Activated CD4-positive, alpha-beta memory T cell treated with anti-CD3 and anti-CD28 coated beads for 36 hours (primary cell): ENCODE measurements around the gene RPTOR. TPM values are rescaled to one million over a fixed set of nuclear protein-coding genes. Genes with fewer than 3 reads are reported as not detected.
"Not testable (repeated sequence)": the region's sequence is repeated elsewhere in the genome, so short reads cannot be mapped to it uniquely, and the experiment has no call there.

ENCODE experiments used
- CTCF ChIA-PET: fragments of 350-600 bp; sonication (Branson Sonifier 250); formaldehyde crosslinking; loops from one replicate; lab custom pipeline; 2021; ENCODE audit warnings: antibody characterized with exemption, inconsistent platforms; lab: Charles Lee
- POLR2A ChIA-PET: fragments of 350-600 bp; sonication (Branson Sonifier 250); formaldehyde crosslinking; loops from one replicate; lab custom pipeline; 2021; ENCODE audit warnings: antibody characterized with exemption; lab: Charles Lee
- DNase-seq: peaks from one replicate; pipeline ENCODE4 v3.0.0-alpha.2; 2020
- H3K27ac Mint-ChIP-seq: one replicate; pipeline ENCODE4 v1.8.0; 2021; ENCODE audit warnings: mixed read lengths
- H3K27me3 Mint-ChIP-seq: one replicate; pipeline ENCODE4 v1.8.0; 2021; ENCODE audit warnings: mixed read lengths
- H3K36me3 Mint-ChIP-seq: one replicate; pipeline ENCODE4 v1.8.0; 2021; ENCODE audit warnings: mixed read lengths
- H3K4me1 Mint-ChIP-seq: one replicate; pipeline ENCODE4 v1.8.0; 2021; ENCODE audit warnings: low read depth, mixed read lengths
- H3K4me3 Mint-ChIP-seq: one replicate; pipeline ENCODE4 v1.8.0; 2021; ENCODE audit warnings: mild to moderate bottlenecking, mixed read lengths
- H3K9me3 Mint-ChIP-seq: one replicate; pipeline ENCODE4 v1.8.0; 2021; ENCODE audit warnings: mixed read lengths
- intact Hi-C: fragments of 100-400 bp; cut with micrococcal nuclease; formaldehyde crosslinking; loops from one replicate; pipeline ENCODE4 v1.15.1; 2023
- total RNA-seq, 2 experiments: library from RNA; stranded (reverse); gene quantifications; one replicate each; pipeline ENCODE4 v1.2.3, GENCODE V29; 2021

RPTOR gene
- total RNA-seq, 2 experiments from 2014 or later, result 41.5 to 47.9 TPM

- Mint-ChIP-seq H3K4me3 (no peak overlapping the region), H3K27ac (no peak overlapping the region), H3K9me3 (no peaks in the 10 kb centered on the region), H3K4me1 (no peaks in the 10 kb centered on the region), H3K36me3 (no peaks in the 10 kb centered on the region), H3K27me3 (peaks cover 8% of the 10 kb centered on the region)
- DNase-seq, result no peak
- intact Hi-C loops, result no loop called here
- ChIA-PET POLR2A (no interaction called here), CTCF (interaction anchor here (1.2 kb wide), 1 partner anchor 71 kb away, joined by 4 read pairs; no protein-coding TSS in a partner anchor)
Measured at GRCh38 chr17:80504686-80505413, 39.8 kb upstream of the RPTOR start.

- H3K4me1 Mint-ChIP-seq, DNase-seq, H3K36me3 Mint-ChIP-seq, H3K27me3 Mint-ChIP-seq, H3K9me3 Mint-ChIP-seq, H3K27ac Mint-ChIP-seq, H3K4me3 Mint-ChIP-seq, intact Hi-C loops: not testable (repeated sequence)
- CTCF ChIA-PET, result interaction anchor here (0.9 kb wide), 1 partner anchor 80 kb away, joined by 3 read pairs; no protein-coding TSS in a partner anchor
- POLR2A ChIA-PET, result interaction anchor here (0.7 kb wide), 1 partner anchor 816 kb away, joined by 5 read pairs; no protein-coding TSS in a partner anchor
Measured at GRCh38 chr17:80507177-80507576, 37.5 kb upstream of the RPTOR start.

GRCh38 chr17:80507965-80508364 is 36.7 kb upstream of the RPTOR start:
- Mint-ChIP-seq H3K9me3 (no peaks in the 10 kb centered on the region), H3K27ac (no peak overlapping the region), H3K4me3 (no peak overlapping the region), H3K36me3 (no peaks in the 10 kb centered on the region), H3K27me3 (peaks cover 10% of the 10 kb centered on the region), H3K4me1 (no peaks in the 10 kb centered on the region)
- no peak for DNase-seq
- ChIA-PET CTCF (no interaction called here), POLR2A (no interaction called here)
- intact Hi-C loops, result no loop called here

- H3K36me3 Mint-ChIP-seq, result no peaks in the 10 kb centered on the region
Measured at GRCh38 chr17:80509311-80509710, 35.3 kb upstream of the RPTOR start.

GRCh38 chr17:80510132-80510531 is 34.5 kb upstream of the RPTOR start:
- Mint-ChIP-seq H3K27me3 (peaks cover 7% of the 10 kb centered on the region), H3K4me1 (no peaks in the 10 kb centered on the region), H3K4me3 (no peak overlapping the region), H3K9me3 (no peaks in the 10 kb centered on the region), H3K36me3 (no peaks in the 10 kb centered on the region), H3K27ac (no peak overlapping the region)
- CTCF ChIA-PET, result no interaction called here
- intact Hi-C loops, result no loop called here
- DNase-seq, result no peak
- POLR2A ChIA-PET, result no interaction called here

More at GRCh38 chr17:80509311-80509710, 35.3 kb upstream of the RPTOR start:
- H3K4me1 Mint-ChIP-seq, result no peaks in the 10 kb centered on the region
- ChIA-PET POLR2A (no interaction called here), CTCF (no interaction called here)
- H3K4me3 Mint-ChIP-seq, result no peak overlapping the region
- H3K9me3 Mint-ChIP-seq, result no peaks in the 10 kb centered on the region
- peaks cover 8% of the 10 kb centered on the region for H3K27me3 Mint-ChIP-seq
- DNase-seq, result no peak
- no peak overlapping the region for H3K27ac Mint-ChIP-seq
- intact Hi-C loops, result no loop called here

- ChIA-PET POLR2A (no interaction called here), CTCF (no interaction called here)
- H3K4me3 Mint-ChIP-seq, result no peak overlapping the region
- intact Hi-C loops, result no loop called here
- no peaks in the 10 kb centered on the region for H3K9me3 Mint-ChIP-seq
- H3K36me3 Mint-ChIP-seq, result no peaks in the 10 kb centered on the region
- H3K27ac Mint-ChIP-seq, result no peak overlapping the region
- H3K4me1 Mint-ChIP-seq, result no peaks in the 10 kb centered on the region
- peaks cover 7% of the 10 kb centered on the region for H3K27me3 Mint-ChIP-seq
- DNase-seq, result no peak
Measured at GRCh38 chr17:80510772-80511171, 33.9 kb upstream of the RPTOR start.

GRCh38 chr17:80511222-80512180 is 33.1 kb upstream of the RPTOR start:
- ChIA-PET POLR2A (no interaction called here), CTCF (no interaction called here)
- intact Hi-C loops, result no loop called here
- Mint-ChIP-seq H3K4me3 (no peak overlapping the region), H3K27ac (no peak overlapping the region), H3K9me3 (no peaks in the 10 kb centered on the region), H3K27me3 (peaks cover 7% of the 10 kb centered on the region), H3K4me1 (no peaks in the 10 kb centered on the region), H3K36me3 (no peaks in the 10 kb centered on the region)
- DNase-seq, result no peak

- POLR2A ChIA-PET, result no interaction called here
- peaks cover 7% of the 10 kb centered on the region for H3K27me3 Mint-ChIP-seq
- no peak overlapping the region for H3K4me3 Mint-ChIP-seq
- no peaks in the 10 kb centered on the region for H3K36me3 Mint-ChIP-seq
- no peak for DNase-seq
- no peaks in the 10 kb centered on the region for H3K4me1 Mint-ChIP-seq
- CTCF ChIA-PET, result no interaction called here
- intact Hi-C loops, result no loop called here
- no peak overlapping the region for H3K27ac Mint-ChIP-seq
- no peaks in the 10 kb centered on the region for H3K9me3 Mint-ChIP-seq
Measured at GRCh38 chr17:80512233-80512632, 32.4 kb upstream of the RPTOR start.

GRCh38 chr17:80513201-80513600 is 31.4 kb upstream of the RPTOR start:
- Mint-ChIP-seq H3K4me3 (no peak overlapping the region), H3K27me3 (peaks cover 7% of the 10 kb centered on the region), H3K27ac (no peak overlapping the region), H3K36me3 (no peaks in the 10 kb centered on the region), H3K4me1 (no peaks in the 10 kb centered on the region), H3K9me3 (no peaks in the 10 kb centered on the region)
- intact Hi-C loops, result no loop called here
- CTCF ChIA-PET, result no interaction called here
- no peak for DNase-seq
- POLR2A ChIA-PET, result no interaction called here

- Mint-ChIP-seq H3K9me3 (no peaks in the 10 kb centered on the region), H3K36me3 (no peaks in the 10 kb centered on the region)
- CTCF ChIA-PET, result no interaction called here
Measured at GRCh38 chr17:80513892-80514291, 30.7 kb upstream of the RPTOR start.

GRCh38 chr17:80516171-80516932 is 28.3 kb upstream of the RPTOR start:
- H3K27ac Mint-ChIP-seq, result no peak overlapping the region
- ChIA-PET CTCF (no interaction called here), POLR2A (no interaction called here)
- peaks cover 7% of the 10 kb centered on the region for H3K27me3 Mint-ChIP-seq
- intact Hi-C loops, result no loop called here
- no peaks in the 10 kb centered on the region for H3K4me1 Mint-ChIP-seq
- no peak for DNase-seq
- no peaks in the 10 kb centered on the region for H3K9me3 Mint-ChIP-seq
- no peak overlapping the region for H3K4me3 Mint-ChIP-seq
- H3K36me3 Mint-ChIP-seq, result no peaks in the 10 kb centered on the region

More at GRCh38 chr17:80513892-80514291, 30.7 kb upstream of the RPTOR start:
- intact Hi-C loops, result no loop called here
- Mint-ChIP-seq H3K4me3 (no peak overlapping the region), H3K27me3 (peaks cover 7% of the 10 kb centered on the region), H3K27ac (no peak overlapping the region), H3K4me1 (no peaks in the 10 kb centered on the region)
- no peak for DNase-seq
- POLR2A ChIA-PET, result no interaction called here

- H3K27ac Mint-ChIP-seq, result no peak overlapping the region
- intact Hi-C loops, result no loop called here
- H3K27me3 Mint-ChIP-seq, result peaks cover 5% of the 10 kb centered on the region
- CTCF ChIA-PET, result no interaction called here
- no peaks in the 10 kb centered on the region for H3K4me1 Mint-ChIP-seq
- POLR2A ChIA-PET, result no interaction called here
- H3K36me3 Mint-ChIP-seq, result no peaks in the 10 kb centered on the region
- H3K4me3 Mint-ChIP-seq, result no peak overlapping the region
- DNase-seq, result no peak
- H3K9me3 Mint-ChIP-seq, result no peaks in the 10 kb centered on the region
Measured at GRCh38 chr17:80517641-80518040, 27.0 kb upstream of the RPTOR start.
